PC-3 (cell line): ENCODE measurements around the gene KAT2B. TPM values are rescaled to one million over a fixed set of nuclear protein-coding genes. Genes with fewer than 3 reads are reported as not detected.

ENCODE experiments used
- ATAC-seq: fragments of 200-7000 bp; cut with Tn5 transposase; 2 replicates; pipeline ENCODE4 v1.9.1; 2020; ENCODE audit warnings: mild to moderate bottlenecking, moderate library complexity
- BruUV-seq: library from RNA; stranded (reverse); fragments of 400-500 nt; replicated peaks from 2 replicates; lab custom pipeline; 2021; lab: Mats Ljungman, UMichigan
- CTCF ChIA-PET: fragments of 300-600 bp; sonication (Branson Sonifier 250); formaldehyde crosslinking; loops from one replicate; lab custom pipeline; 2022; ENCODE audit warnings: antibody characterized with exemption; lab: Charles Lee
- POLR2A ChIA-PET: fragments of 300-600 bp; sonication (Branson Sonifier 250); formaldehyde crosslinking; loops from one replicate; lab custom pipeline; 2022; ENCODE audit warnings: antibody characterized with exemption; ENCODE audit not compliant: unreplicated experiment; lab: Charles Lee
- DNase-seq: peaks from one replicate; pipeline ENCODE4 v3.0.0-alpha.2; 2015
- H2AFZ ChIP-seq: fragments of 300-600 bp; sonication (generic); 2 replicates; pipeline ENCODE4 v1.6.0; 2016; ENCODE audit warnings: antibody characterized with exemption, low read length
- H3F3A ChIP-seq: fragments of 300-600 bp; sonication (generic); one replicate; pipeline ENCODE4 v1.6.0; 2017; ENCODE audit warnings: antibody characterized with exemption, low read length, control low read depth, mild to moderate bottlenecking; ENCODE audit not compliant: unreplicated experiment
- H3K27ac ChIP-seq: fragments of 300-600 bp; sonication (generic); 2 replicates; pipeline ENCODE4 v1.5.1; 2016; ENCODE audit warnings: mild to moderate bottlenecking, low read length
- H3K27me3 ChIP-seq: fragments of 300-600 bp; sonication (generic); 2 replicates; pipeline ENCODE4 v1.6.1; 2016; ENCODE audit warnings: low read length, mixed read lengths
- H3K36me3 ChIP-seq: fragments of 300-600 bp; sonication (generic); 2 replicates; pipeline ENCODE4 v1.6.1; 2016; ENCODE audit warnings: low read depth, mixed run types, low read length, mixed read lengths
- H3K4me1 ChIP-seq: fragments of 300-600 bp; sonication (generic); 2 replicates; pipeline ENCODE4 v1.5.1; 2016; ENCODE audit warnings: low read length; ENCODE audit not compliant: insufficient read depth
- H3K4me2 ChIP-seq: fragments of 300-600 bp; sonication (generic); 2 replicates; pipeline ENCODE4 v1.6.0; 2016; ENCODE audit warnings: low read length
- H3K4me3 ChIP-seq: fragments of 300-600 bp; sonication (generic); 2 replicates; pipeline ENCODE4 v1.5.1; 2016; ENCODE audit warnings: mild to moderate bottlenecking, low read length, mixed read lengths
- H3K79me2 ChIP-seq: fragments of 300-600 bp; sonication (generic); 2 replicates; pipeline ENCODE4 v1.6.1; 2017; ENCODE audit warnings: low read length, mixed read lengths
- H3K9ac ChIP-seq: fragments of 300-600 bp; sonication (generic); 2 replicates; pipeline ENCODE4 v1.6.0; 2016; ENCODE audit warnings: mild to moderate bottlenecking, low read length
- H3K9me2 ChIP-seq: fragments of 300-600 bp; sonication (generic); replicated peaks from 2 replicates; pipeline ENCODE4 v1.6.1; 2016; ENCODE audit warnings: mixed run types, low read length, mixed read lengths
- H3K9me3 ChIP-seq: fragments of 300-600 bp; sonication (generic); 2 replicates; pipeline ENCODE4 v1.6.1; 2016; ENCODE audit warnings: low read length, mixed read lengths
- H4K20me1 ChIP-seq: fragments of 300-600 bp; sonication (generic); 2 replicates; pipeline ENCODE4 v1.6.1; 2016; ENCODE audit warnings: low read length, mixed read lengths
- EZH2 ChIP-seq: fragments of 300-600 bp; sonication (generic); IDR thresholded peaks from one replicate; pipeline ENCODE4 v1.6.1; 2017; ENCODE audit warnings: antibody characterized with exemption, mild to moderate bottlenecking, low read length; ENCODE audit not compliant: unreplicated experiment
- EZH2phosphoT487 ChIP-seq: fragments of 300-600 bp; sonication (generic); IDR thresholded peaks from 2 replicates; pipeline ENCODE4 v1.6.1; 2018; ENCODE audit warnings: mild to moderate bottlenecking, antibody characterized with exemption, low read length, borderline replicate concordance
- intact Hi-C: fragments of 100-400 bp; cut with micrococcal nuclease; formaldehyde crosslinking; loops from 2 replicates; pipeline ENCODE4 v1.9.0; 2023
- total RNA-seq: library from RNA; depleted of rRNA; stranded (reverse); fragments of >200 nt; gene quantifications from 2 replicates; pipeline ENCODE4 v1.2.3, GENCODE V29; 2014
- TF ChIP-seq, protein P1 (sequence below): fragments of 300-600 bp; sonication (generic); conservative IDR thresholded peaks from 2 replicates; pipeline ENCODE4 v1.5.1; 2017; ENCODE audit warnings: antibody characterized with exemption, low read depth, mild to moderate bottlenecking, low read length

The KAT2B gene
- total RNA-seq, 1 experiment from 2014 or later = 11.9 TPM

DNA sequence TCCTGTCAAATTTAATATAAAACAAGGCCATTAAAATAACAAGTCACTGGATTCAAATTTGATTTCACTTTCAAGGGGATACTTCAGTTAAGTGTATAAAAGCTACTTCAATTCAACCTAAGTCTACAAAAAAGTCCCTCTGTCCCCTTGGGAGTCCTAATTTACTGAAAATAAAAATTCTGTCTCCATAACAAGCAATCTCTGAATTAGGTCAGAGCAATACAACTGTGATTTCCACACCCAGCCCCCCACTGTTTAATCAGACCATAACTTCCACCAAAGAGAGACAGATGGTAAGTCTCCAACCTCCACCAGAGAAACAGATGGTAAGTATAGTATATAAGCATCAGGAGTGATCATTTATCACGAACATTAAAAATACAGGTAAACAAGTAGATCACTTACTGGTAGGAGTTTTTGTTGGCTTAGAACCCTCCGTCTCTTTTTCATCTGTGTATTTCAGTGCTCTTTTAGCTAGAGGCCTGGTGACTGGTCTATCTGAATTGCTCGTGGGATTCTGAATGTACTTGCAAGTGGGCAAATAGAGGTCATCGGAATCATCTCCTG is 133.7 kb downstream of the KAT2B start:
- H3K4me3 ChIP-seq = no peak overlapping the region
- ChIA-PET CTCF (no interaction called here), POLR2A (no interaction called here)
- no peaks in the 10 kb centered on the region for H3K9me2 ChIP-seq
- no peak overlapping the region for H3K27ac ChIP-seq
- H4K20me1 ChIP-seq = no peaks in the 10 kb centered on the region
- no peak for DNase-seq
- H3K9me3 ChIP-seq = no peaks in the 10 kb centered on the region
- no peak overlapping the region for H3K9ac ChIP-seq
- H3K36me3 ChIP-seq = peaks cover 30% of the 10 kb centered on the region
- no peak overlapping the region for H2AFZ ChIP-seq
- TF ChIP-seq, protein P1, sequence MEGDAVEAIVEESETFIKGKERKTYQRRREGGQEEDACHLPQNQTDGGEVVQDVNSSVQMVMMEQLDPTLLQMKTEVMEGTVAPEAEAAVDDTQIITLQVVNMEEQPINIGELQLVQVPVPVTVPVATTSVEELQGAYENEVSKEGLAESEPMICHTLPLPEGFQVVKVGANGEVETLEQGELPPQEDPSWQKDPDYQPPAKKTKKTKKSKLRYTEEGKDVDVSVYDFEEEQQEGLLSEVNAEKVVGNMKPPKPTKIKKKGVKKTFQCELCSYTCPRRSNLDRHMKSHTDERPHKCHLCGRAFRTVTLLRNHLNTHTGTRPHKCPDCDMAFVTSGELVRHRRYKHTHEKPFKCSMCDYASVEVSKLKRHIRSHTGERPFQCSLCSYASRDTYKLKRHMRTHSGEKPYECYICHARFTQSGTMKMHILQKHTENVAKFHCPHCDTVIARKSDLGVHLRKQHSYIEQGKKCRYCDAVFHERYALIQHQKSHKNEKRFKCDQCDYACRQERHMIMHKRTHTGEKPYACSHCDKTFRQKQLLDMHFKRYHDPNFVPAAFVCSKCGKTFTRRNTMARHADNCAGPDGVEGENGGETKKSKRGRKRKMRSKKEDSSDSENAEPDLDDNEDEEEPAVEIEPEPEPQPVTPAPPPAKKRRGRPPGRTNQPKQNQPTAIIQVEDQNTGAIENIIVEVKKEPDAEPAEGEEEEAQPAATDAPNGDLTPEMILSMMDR = no peak
- TF ChIP-seq EZH2phosphoT487 (no peak), EZH2 (no peak)
- ATAC-seq = no peak
- no peaks in the 10 kb centered on the region for H3K79me2 ChIP-seq
- no peaks in the 10 kb centered on the region for H3K4me1 ChIP-seq
- no peaks in the 10 kb centered on the region for H3F3A ChIP-seq
- intact Hi-C loops = no loop called here
- no peaks in the 10 kb centered on the region for H3K27me3 ChIP-seq
- no peak overlapping the region for H3K4me2 ChIP-seq
- no TSS peak for BruUV-seq

DNA sequence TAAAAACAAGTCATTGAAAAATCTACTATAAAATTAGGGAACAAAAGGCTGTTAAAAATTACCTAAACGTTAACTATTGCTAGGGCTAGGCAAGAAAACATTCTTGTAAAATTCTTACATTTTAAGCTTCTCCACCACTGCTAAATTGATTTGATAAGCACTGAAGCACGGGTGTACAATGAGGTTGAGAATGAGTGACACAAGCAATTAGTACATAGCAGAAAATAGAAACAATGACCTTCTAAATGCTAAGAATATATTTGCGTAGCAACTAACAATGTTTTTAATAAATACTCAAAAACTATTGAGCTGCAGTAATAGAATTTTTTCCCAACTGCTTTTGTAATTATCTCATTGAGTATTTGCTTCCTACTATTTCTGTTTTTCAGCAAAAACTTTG is 141.0 kb downstream of the KAT2B start:
- Histone ChIP-seq H3F3A (no peaks in the 10 kb centered on the region), H3K79me2 (peaks cover 34% of the 10 kb centered on the region), H3K4me1 (peaks cover 8% of the 10 kb centered on the region), H3K27me3 (no peaks in the 10 kb centered on the region), H3K9me3 (no peaks in the 10 kb centered on the region), H3K27ac (no peak overlapping the region), H3K9me2 (no peaks in the 10 kb centered on the region), H2AFZ (no peak overlapping the region), H4K20me1 (no peaks in the 10 kb centered on the region), H3K9ac (no peak overlapping the region), H3K4me2 (no peak overlapping the region), H3K4me3 (no peak overlapping the region), H3K36me3 (peaks cover 36% of the 10 kb centered on the region)
- no peak for DNase-seq
- ChIA-PET CTCF (no interaction called here), POLR2A (no interaction called here)
- intact Hi-C loops = no loop called here
- no peak for ATAC-seq
- no TSS peak for BruUV-seq
- TF ChIP-seq EZH2 = no peak
- TF ChIP-seq, protein P1 = no peak

DNA sequence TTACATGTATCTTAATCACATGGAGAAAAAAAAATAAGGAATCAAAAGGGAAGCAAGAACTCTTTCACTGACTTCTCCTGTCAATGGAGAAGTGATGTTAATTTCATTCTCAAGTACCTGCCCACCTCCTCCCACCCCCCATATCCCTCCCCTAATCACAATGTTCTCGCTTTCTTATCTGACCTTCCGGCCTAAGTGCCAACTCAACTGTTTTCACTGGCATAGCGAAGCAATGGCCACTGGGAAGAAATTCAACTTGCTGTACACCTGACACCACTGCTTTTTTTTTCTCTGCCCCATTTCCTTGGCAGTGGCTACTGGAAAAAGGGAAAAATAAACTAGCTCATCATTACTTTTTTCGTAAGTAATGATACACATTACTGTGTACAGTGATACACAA is 142.0 kb downstream of the KAT2B start:
- ATAC-seq (no peak), DNase-seq (no peak)
- intact Hi-C loops = no loop called here
- Histone ChIP-seq H3K9me3 (no peaks in the 10 kb centered on the region), H4K20me1 (no peaks in the 10 kb centered on the region), H3K79me2 (peaks cover 34% of the 10 kb centered on the region), H3K4me2 (no peak overlapping the region), H3K9ac (no peak overlapping the region), H3F3A (no peaks in the 10 kb centered on the region), H3K4me1 (peaks cover 10% of the 10 kb centered on the region), H3K27ac (no peak overlapping the region), H3K4me3 (no peak overlapping the region), H3K36me3 (peaks cover 31% of the 10 kb centered on the region), H2AFZ (no peak overlapping the region), H3K27me3 (no peaks in the 10 kb centered on the region), H3K9me2 (no peaks in the 10 kb centered on the region)
- TF ChIP-seq EZH2phosphoT487 = no peak
- TF ChIP-seq, protein P1 = no peak
- no peak for TF ChIP-seq EZH2
- ChIA-PET CTCF (interaction anchor here (0.7 kb wide), 1 partner anchor 255 kb away, joined by 4 read pairs; no protein-coding TSS in a partner anchor), POLR2A (no interaction called here)
- BruUV-seq = no TSS peak
